Fibroblast of skin of left biceps (primary cell): ENCODE measurements around the gene CRELD1.

Experiments
- DNase-seq, 2 experiments: peaks; one replicate each; pipeline ENCODE4 v3.0.0-alpha.2; 2013; ENCODE audit warnings: low read depth in 2 of 2

CRELD1 gene

GRCh38 chr3:9955611-9956352, 22.1 kb downstream of the CRELD1 start:
- DNase-seq: no peak

GRCh38 chr3:9957214-9957613, 23.6 kb downstream of the CRELD1 start:
- DNase-seq: no peak

- DNase-seq: no peak
These were observed 31.7 kb downstream of the CRELD1 start for GRCh38 chr3:9965200-9965875.

DNA sequence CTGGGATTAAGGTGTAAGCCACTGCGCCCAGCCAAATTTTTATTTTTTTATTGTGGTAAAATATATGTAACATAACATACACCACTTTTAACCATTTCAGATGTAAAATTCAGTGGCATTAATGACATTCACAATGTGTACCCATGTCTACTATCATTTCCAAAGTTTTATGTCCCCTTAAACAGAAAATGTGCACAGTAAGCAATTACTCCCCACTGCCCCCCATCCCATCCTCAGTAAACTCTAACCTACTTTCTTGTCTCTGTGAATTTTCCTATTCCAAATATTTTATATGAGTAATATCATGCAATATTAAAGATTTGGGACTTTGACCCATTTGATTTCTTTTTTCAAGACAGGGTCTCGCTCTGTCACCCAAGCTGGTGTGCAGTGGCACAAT, 33.2 kb downstream of the CRELD1 start:
- no peak for DNase-seq

DNA sequence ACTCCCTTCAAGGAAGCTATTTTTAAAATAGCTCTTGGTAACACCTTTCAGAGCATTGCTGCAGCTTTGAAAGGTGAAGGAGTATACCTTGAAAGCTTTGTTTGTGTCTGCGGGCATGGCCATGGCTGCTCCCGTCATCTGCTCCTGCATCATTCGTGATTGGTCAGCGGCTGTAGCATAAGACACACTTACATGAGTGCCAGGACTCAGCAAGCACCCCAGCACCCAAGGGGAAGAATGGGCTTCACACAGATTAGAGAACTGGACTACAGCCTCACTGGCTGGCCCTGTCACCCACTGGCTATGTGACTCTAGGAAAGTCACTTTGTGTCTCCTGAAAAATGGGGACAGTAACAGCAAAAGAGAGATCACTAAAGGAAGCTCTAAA, 36.0 kb downstream of the CRELD1 start:
- no peak for DNase-seq

DNA sequence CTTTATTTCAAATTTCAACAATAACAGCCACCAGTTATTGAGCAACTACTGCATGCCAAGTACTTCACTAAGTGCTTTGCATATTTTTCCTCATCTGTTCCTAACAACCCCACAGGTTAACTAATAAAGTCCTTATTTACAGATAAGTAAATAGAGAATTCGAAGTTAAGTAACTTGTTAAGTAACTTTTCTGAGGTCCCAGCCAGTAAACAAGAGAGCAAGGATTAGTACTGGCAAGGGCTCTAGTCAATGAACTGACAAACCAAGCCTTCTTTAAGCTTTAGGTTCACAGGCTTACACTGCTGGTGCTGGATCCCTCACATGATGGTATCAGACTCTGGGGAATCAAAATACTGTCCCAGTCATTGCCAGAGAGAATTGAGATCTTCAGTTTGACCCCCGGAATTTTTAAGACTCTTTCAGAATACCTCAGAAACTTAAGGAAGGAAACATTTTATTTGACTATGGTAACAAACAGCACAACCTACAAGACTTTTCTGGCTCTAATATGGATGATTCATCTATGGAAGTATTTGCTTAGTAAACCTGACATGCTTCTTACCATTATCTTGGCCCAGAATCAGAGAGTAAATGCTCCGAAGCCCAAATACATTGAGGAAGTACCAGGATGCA, 36.5 kb downstream of the CRELD1 start:
- no peak for DNase-seq

GRCh38 chr3:9976721-9977709, 43.4 kb downstream of the CRELD1 start:
- peak; percentile 81 to 87 for DNase-seq

- DNase-seq: no peak
These were observed 45.2 kb downstream of the CRELD1 start for GRCh38 chr3:9978710-9979305.

- DNase-seq: no peak
These were observed 46.6 kb downstream of the CRELD1 start for GRCh38 chr3:9980251-9980650.

DNA sequence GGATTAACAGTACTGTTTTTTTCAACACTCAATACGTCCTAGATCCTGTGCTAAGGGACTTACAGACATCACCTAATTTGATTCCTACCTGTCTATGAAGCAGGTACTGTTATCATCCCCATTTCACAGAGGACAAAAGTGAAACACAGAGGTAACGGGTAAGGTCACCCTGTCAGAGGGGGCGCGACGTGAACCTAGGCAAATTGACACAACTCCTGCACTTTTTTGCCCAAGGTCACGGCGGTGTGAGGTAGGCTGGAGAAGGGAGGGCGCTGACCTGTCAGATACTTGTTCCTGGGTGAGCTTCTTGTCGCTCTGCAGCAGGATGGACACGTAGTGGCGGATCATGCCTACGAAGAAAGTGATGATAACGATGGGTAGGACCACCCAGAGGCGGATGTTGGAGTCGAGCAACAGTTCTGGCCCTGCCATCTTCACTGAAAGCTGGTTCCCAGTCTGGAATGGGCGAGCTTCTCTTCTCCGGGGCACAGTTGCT, 52.6 kb downstream of the CRELD1 start:
- no peak for DNase-seq

GRCh38 chr3:9994086-9994844, 60.6 kb downstream of the CRELD1 start:
- DNase-seq: no peak
